H7 (cell line): Measurements from ENCODE around the gene EPB41L1. TPM values are rescaled to one million over a fixed set of nuclear protein-coding genes. Genes with fewer than 3 reads are reported as not detected.

Experiments used
- total RNA-seq: library from RNA; depleted of rRNA; stranded (reverse); fragments of >200 nt; shearing (Covaris generic); gene quantifications from 2 replicates; pipeline ENCODE4 v1.2.3, GENCODE V29; 2014; rRNA removed

The EPB41L1 gene
- total RNA-seq, 1 experiment from 2014 or later, result 11.9 TPM

Other genes with a start within 250 kb of the EPB41L1 start
- gene SCAND1, start 200.2 kb upstream of the EPB41L1 start, total RNA-seq, result 93.8 and 96.4 TPM in 2 replicates
- gene CNBD2, start 186.2 kb upstream of the EPB41L1 start, total RNA-seq, result 4.8 and 6.0 TPM in 2 replicates
- gene AAR2, start 81.7 kb downstream of the EPB41L1 start, total RNA-seq, result 32.1 and 38.4 TPM in 2 replicates
- 60.5 and 62.8 TPM in 2 replicates for gene DLGAP4, start 151.6 kb downstream of the EPB41L1 start, total RNA-seq